Astrocyte (in vitro differentiated cells and primary cell): Measurements from ENCODE around the gene ALDH3A1.

ENCODE experiments used
- EZH2 ChIP-seq: IDR thresholded peaks from 2 replicates; pipeline ENCODE4 v1.6.1; 2012; ENCODE audit warnings: mild to moderate bottlenecking, low read length, inconsistent platforms; ENCODE audit not compliant: insufficient read depth
- TF ChIP-seq, protein P1 (sequence below): IDR thresholded peaks from 2 replicates; pipeline ENCODE4 v1.5.1; 2011; ENCODE audit warnings: low read depth, mild to moderate bottlenecking, inconsistent platforms, low read length, moderate library complexity; ENCODE audit not compliant: insufficient read depth

DNA sequence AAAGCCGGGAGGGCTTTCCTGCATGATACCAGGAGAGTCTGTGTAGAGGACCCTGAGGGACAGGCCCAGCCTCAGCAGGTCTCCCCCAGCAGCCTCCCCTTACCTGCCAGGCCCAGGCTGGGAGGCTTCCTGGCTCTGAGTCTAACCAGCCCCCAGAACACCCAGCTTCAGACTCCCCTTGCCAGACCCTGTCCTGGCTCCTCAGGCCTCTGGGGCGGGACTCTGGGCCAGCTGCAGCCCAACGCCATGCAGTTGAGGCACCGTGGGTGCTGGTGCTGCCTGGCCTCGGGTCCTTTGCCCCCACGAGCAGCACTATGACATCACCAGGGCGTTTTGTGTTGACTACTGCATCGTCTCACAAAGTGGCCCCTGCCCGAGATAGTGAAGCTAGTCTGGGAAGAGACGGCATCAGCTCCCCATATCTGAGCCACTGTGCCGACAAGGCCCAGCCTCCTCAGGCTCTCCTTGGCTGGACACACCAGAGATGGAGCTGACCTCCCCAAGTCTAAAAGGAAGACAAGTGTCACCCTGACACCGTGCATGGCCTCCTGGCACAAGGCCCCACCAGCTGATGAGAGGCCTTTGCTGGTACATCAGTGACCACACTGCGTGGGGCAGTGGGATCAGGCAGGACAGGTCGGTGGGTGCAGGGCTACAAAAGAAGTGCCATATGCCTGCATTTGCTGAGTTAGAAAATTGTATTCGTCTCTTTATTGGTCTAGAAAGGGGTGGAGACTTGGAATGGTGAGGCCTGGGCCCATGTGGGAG lies 10.6 kb downstream of the ALDH3A1 start:
- TF ChIP-seq EZH2 = no peak
- TF ChIP-seq, protein P1, sequence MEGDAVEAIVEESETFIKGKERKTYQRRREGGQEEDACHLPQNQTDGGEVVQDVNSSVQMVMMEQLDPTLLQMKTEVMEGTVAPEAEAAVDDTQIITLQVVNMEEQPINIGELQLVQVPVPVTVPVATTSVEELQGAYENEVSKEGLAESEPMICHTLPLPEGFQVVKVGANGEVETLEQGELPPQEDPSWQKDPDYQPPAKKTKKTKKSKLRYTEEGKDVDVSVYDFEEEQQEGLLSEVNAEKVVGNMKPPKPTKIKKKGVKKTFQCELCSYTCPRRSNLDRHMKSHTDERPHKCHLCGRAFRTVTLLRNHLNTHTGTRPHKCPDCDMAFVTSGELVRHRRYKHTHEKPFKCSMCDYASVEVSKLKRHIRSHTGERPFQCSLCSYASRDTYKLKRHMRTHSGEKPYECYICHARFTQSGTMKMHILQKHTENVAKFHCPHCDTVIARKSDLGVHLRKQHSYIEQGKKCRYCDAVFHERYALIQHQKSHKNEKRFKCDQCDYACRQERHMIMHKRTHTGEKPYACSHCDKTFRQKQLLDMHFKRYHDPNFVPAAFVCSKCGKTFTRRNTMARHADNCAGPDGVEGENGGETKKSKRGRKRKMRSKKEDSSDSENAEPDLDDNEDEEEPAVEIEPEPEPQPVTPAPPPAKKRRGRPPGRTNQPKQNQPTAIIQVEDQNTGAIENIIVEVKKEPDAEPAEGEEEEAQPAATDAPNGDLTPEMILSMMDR = no peak
